ENCODE measurements around the gene FAR2. TPM values are rescaled to one million over a fixed set of nuclear protein-coding genes. Genes with fewer than 3 reads are reported as not detected.

Gene FAR2
- total RNA-seq, 1 donor from 2014 or later, result 7.2 TPM

DNA sequence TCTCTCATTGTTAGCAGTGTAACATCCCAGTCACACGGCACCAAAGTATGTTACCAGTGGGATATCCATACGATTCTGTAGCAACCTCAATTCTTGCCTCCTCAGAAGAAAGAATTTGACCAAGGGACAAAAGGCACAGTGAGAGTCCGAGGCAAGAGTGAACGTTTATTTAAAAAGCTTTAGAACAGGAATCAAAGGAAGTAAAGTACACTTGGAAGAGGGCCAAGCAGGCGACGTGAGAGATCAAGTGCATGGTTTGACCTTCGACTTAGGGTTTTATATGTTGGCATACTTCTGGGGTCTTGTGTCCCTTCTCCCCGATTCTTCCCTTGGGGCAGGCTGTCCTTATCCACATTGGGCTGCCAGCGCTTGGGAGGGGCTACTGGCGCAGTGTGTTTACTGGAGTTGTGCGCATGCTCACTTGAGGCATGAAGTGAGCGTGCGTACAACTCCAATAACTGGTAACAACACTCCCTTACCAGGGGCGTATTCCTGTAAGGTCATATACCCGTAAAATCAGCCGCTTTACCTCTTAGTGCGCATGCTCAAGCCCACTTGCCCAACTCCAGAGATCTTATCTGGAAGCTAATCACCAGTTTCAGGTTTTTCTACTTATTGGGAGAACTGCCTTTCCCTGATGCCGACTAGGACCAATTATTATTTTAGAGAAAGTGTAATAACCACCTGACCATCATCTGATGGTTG is 71.7 kb downstream of the FAR2 start:
- Mint-ChIP-seq H3K36me3 (peaks cover 6% of the 10 kb centered on the region), H3K9me3 (peaks cover 12% of the 10 kb centered on the region), H3K4me3 (no peak overlapping the region), H3K4me1 (peaks cover 13% of the 10 kb centered on the region), H3K27me3 (ENCODE audit: low read depth) (no peaks in the 10 kb centered on the region), H3K27ac (no peak overlapping the region)
- TF ChIP-seq, protein P1, sequence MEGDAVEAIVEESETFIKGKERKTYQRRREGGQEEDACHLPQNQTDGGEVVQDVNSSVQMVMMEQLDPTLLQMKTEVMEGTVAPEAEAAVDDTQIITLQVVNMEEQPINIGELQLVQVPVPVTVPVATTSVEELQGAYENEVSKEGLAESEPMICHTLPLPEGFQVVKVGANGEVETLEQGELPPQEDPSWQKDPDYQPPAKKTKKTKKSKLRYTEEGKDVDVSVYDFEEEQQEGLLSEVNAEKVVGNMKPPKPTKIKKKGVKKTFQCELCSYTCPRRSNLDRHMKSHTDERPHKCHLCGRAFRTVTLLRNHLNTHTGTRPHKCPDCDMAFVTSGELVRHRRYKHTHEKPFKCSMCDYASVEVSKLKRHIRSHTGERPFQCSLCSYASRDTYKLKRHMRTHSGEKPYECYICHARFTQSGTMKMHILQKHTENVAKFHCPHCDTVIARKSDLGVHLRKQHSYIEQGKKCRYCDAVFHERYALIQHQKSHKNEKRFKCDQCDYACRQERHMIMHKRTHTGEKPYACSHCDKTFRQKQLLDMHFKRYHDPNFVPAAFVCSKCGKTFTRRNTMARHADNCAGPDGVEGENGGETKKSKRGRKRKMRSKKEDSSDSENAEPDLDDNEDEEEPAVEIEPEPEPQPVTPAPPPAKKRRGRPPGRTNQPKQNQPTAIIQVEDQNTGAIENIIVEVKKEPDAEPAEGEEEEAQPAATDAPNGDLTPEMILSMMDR (IDR thresholded peaks at IDR 0.05; ENCODE audit: unreplicated experiment), result no peak
- no peak for DNase-seq (ENCODE audit: low spot score in 2 of 2, unreplicated experiment in 2 of 2)

- H3K4me1 Mint-ChIP-seq, result peaks cover 13% of the 10 kb centered on the region
- H3K36me3 Mint-ChIP-seq, result peaks cover 6% of the 10 kb centered on the region
- no peak for DNase-seq (ENCODE audit: low spot score in 2 of 2, unreplicated experiment in 2 of 2)
- TF ChIP-seq, protein P1 (IDR thresholded peaks at IDR 0.05; ENCODE audit: unreplicated experiment), result no peak
- H3K4me3 Mint-ChIP-seq, result no peak overlapping the region
- H3K27me3 Mint-ChIP-seq (ENCODE audit: low read depth), result no peaks in the 10 kb centered on the region
- H3K27ac Mint-ChIP-seq, result no peak overlapping the region
- peaks cover 12% of the 10 kb centered on the region for H3K9me3 Mint-ChIP-seq
Observed at GRCh38 chr12:29222200-29222599, 73.1 kb downstream of the FAR2 start.

GRCh38 chr12:29223426-29223825 is 74.3 kb downstream of the FAR2 start:
- Mint-ChIP-seq H3K4me1 (peaks cover 13% of the 10 kb centered on the region), H3K9me3 (peaks cover 12% of the 10 kb centered on the region)
- TF ChIP-seq, protein P1 (IDR thresholded peaks at IDR 0.05; ENCODE audit: unreplicated experiment), result no peak

DNA sequence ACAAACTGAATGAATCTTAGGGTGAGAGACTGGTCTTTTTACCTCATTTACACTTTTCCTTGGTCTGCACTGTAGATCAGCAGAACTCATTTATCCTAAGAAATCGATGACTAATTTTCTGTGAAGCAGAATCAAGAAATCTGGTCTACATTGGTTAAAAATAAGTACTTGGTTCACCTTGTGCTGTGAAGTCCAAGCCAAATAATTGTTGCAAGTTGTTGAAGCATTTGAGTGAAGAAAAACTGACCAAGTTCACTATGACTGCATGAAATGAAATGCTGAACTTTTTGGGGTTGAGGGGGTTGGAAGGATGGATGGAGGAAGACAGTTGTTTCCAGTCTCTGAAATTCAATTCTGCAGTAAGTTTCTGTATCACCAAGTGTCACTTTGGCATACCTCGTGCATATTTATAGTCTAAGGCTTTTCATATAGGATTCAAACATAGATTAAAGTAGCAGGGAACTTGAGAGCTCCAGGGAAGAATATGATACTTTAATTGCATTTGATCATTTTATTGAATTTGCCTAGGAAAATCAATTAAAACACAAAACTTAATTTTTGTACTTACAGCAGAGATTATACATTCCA is 75.0 kb downstream of the FAR2 start:
- H3K27me3 Mint-ChIP-seq (ENCODE audit: low read depth), result no peaks in the 10 kb centered on the region
- H3K9me3 Mint-ChIP-seq, result peaks cover 12% of the 10 kb centered on the region
- no peak overlapping the region for H3K4me3 Mint-ChIP-seq
- TF ChIP-seq, protein P1 (IDR thresholded peaks at IDR 0.05; ENCODE audit: unreplicated experiment), result no peak
- H3K36me3 Mint-ChIP-seq, result peaks cover 6% of the 10 kb centered on the region
- DNase-seq (ENCODE audit: low spot score in 2 of 2, unreplicated experiment in 2 of 2), result no peak
- H3K27ac Mint-ChIP-seq, result no peak overlapping the region
- peaks cover 13% of the 10 kb centered on the region for H3K4me1 Mint-ChIP-seq

More at GRCh38 chr12:29223426-29223825, 74.3 kb downstream of the FAR2 start:
- H3K4me3 Mint-ChIP-seq, result no peak overlapping the region
- no peak overlapping the region for H3K27ac Mint-ChIP-seq
- DNase-seq (ENCODE audit: low spot score in 2 of 2, unreplicated experiment in 2 of 2), result no peak
- peaks cover 6% of the 10 kb centered on the region for H3K36me3 Mint-ChIP-seq
- H3K27me3 Mint-ChIP-seq (ENCODE audit: low read depth), result no peaks in the 10 kb centered on the region

- no peak for DNase-seq (ENCODE audit: low spot score in 2 of 2, unreplicated experiment in 2 of 2)
- Mint-ChIP-seq H3K9me3 (peaks cover 12% of the 10 kb centered on the region), H3K27ac (no peak overlapping the region)
Observed at GRCh38 chr12:29224572-29224971, 75.5 kb downstream of the FAR2 start.

More at GRCh38 chr12:29224572-29224971, 75.5 kb downstream of the FAR2 start:
- Mint-ChIP-seq H3K4me3 (no peak overlapping the region), H3K27me3 (ENCODE audit: low read depth) (no peaks in the 10 kb centered on the region), H3K36me3 (peaks cover 6% of the 10 kb centered on the region), H3K4me1 (peaks cover 13% of the 10 kb centered on the region)
- TF ChIP-seq, protein P1 (IDR thresholded peaks at IDR 0.05; ENCODE audit: unreplicated experiment), result no peak

Measured in mesothelial cell of epicardium (in vitro differentiated cells).